Measurements from ENCODE around the gene SARS1.

- TF ChIP-seq NFIC (IDR thresholded peaks at IDR 0.05) (no peak), CEBPB (IDR thresholded peaks at IDR 0.05) (no peak), MAX (IDR thresholded peaks at IDR 0.05) (no peak), USF1 (IDR thresholded peaks at IDR 0.05) (no peak), RAD21 (IDR thresholded peaks at IDR 0.05; ENCODE audit: low read depth) (no peak), YY1 (IDR thresholded peaks at IDR 0.05; ENCODE audit: low read depth) (no peak), EP300 (IDR thresholded peaks at IDR 0.05; ENCODE audit: borderline replicate concordance) (no peak), FOXM1 (IDR thresholded peaks at IDR 0.05; ENCODE audit: borderline replicate concordance, low read depth) (no peak), TAF1 (IDR thresholded peaks at IDR 0.05; ENCODE audit: low read depth) (no peak)
These were observed 68.8 kb downstream of the SARS1 start for GRCh38 chr1:109282497-109282951.

Measured in Ishikawa (cell line).